Erythroblast (primary cell): ENCODE results near the gene NUDC.

Experiments used
- DNase-seq, 2 experiments: peaks; one replicate each; lab custom pipeline; 2025; lab: John Stamatoyannopoulos, UW
- GATA1 ChIP-seq: IDR thresholded peaks from 2 replicates; pipeline ENCODE4 v1.6.1; 2011; ENCODE audit warnings: low read depth, mild to moderate bottlenecking, control low read depth, low read length, moderate library complexity
- POLR2A ChIP-seq: IDR thresholded peaks from 2 replicates; pipeline ENCODE4 v1.6.1; 2011; ENCODE audit warnings: mild to moderate bottlenecking, low read length

Gene NUDC

GRCh38 chr1:26900001-26900814, 21.3 kb upstream of the NUDC start, which contains the start of gene GPATCH3:
Gene GPATCH3, minus strand, starts transcription at chr1:26900467. Its CDS starts 25 bp downstream, at chr1:26900442.
- DNase-seq: peak; percentile 92 to 96
- TF ChIP-seq GATA1 (no peak), POLR2A (peak; percentile 93)

- DNase-seq: no peak
- TF ChIP-seq POLR2A (no peak), GATA1 (no peak)
Measured at GRCh38 chr1:26900815-26901511, 20.6 kb upstream of the NUDC start.

- no peak for TF ChIP-seq GATA1
- no peak for TF ChIP-seq POLR2A
- no peak for DNase-seq
Measured at GRCh38 chr1:26907071-26907917, 14.2 kb upstream of the NUDC start.

- TF ChIP-seq GATA1 (no peak), POLR2A (no peak)
- no peak for DNase-seq
Measured at GRCh38 chr1:26909951-26910342, 11.6 kb upstream of the NUDC start.

GRCh38 chr1:26910343-26911160, 11.0 kb upstream of the NUDC start:
- TF ChIP-seq POLR2A (no peak), GATA1 (no peak)
- DNase-seq: no peak

GRCh38 chr1:26911399-26912146, 10.0 kb upstream of the NUDC start:
- no peak for TF ChIP-seq POLR2A
- no peak for TF ChIP-seq GATA1
- no peak for DNase-seq

- TF ChIP-seq GATA1 (no peak), POLR2A (no peak)
- no peak for DNase-seq
Measured at GRCh38 chr1:26912147-26912490, 9.4 kb upstream of the NUDC start.

- no peak for DNase-seq
- TF ChIP-seq POLR2A: no peak
- TF ChIP-seq GATA1: no peak
Measured at GRCh38 chr1:26913389-26913753, 8.2 kb upstream of the NUDC start.

- peak; percentile 77 to 89 for DNase-seq
- no peak for TF ChIP-seq POLR2A
- no peak for TF ChIP-seq GATA1
Measured at GRCh38 chr1:26913754-26914619, 7.6 kb upstream of the NUDC start, which contains the start of gene NR0B2. Gene NR0B2, minus strand, starts transcription at chr1:26913975. Its CDS starts 35 bp downstream, at chr1:26913940.

GRCh38 chr1:26915204-26915842, 6.2 kb upstream of the NUDC start:
- TF ChIP-seq GATA1: no peak
- TF ChIP-seq POLR2A: no peak

GRCh38 chr1:26921126-26921539, 410 bp upstream of the NUDC start:
- TF ChIP-seq GATA1: no peak
- no peak for TF ChIP-seq POLR2A
- no peak for DNase-seq

More at GRCh38 chr1:26915204-26915842, 6.2 kb upstream of the NUDC start:
- no peak for DNase-seq
